Osteoblast (primary cell): Measurements from ENCODE around the gene PARD3. TPM values are rescaled to one million over a fixed set of nuclear protein-coding genes. Genes with fewer than 3 reads are reported as not detected.

Experiments
- DNase-seq: peaks from one replicate; pipeline ENCODE4 v3.0.0; 2011; ENCODE audit warnings: low spot score, mixed read lengths; ENCODE audit not compliant: insufficient read length; ENCODE audit errors: missing footprints
- H2AFZ ChIP-seq: 2 replicates; pipeline ENCODE4 v1.6.0; 2011; ENCODE audit warnings: mild to moderate bottlenecking, low read length
- H3K27ac ChIP-seq: 2 replicates; pipeline ENCODE4 v1.5.1; 2011; ENCODE audit warnings: mild to moderate bottlenecking, low read depth, low read length, moderate library complexity
- H3K27me3 ChIP-seq: 2 replicates; pipeline ENCODE4 v1.6.0; 2012; ENCODE audit warnings: mild to moderate bottlenecking, control low read depth, inconsistent platforms, low read length, moderate library complexity; ENCODE audit not compliant: insufficient read depth
- H3K36me3 ChIP-seq: 2 replicates; pipeline ENCODE4 v1.5.1; 2011; ENCODE audit warnings: mild to moderate bottlenecking, low read length, control low read depth, moderate library complexity; ENCODE audit not compliant: insufficient read depth
- H3K4me1 ChIP-seq: 2 replicates; pipeline ENCODE4 v1.5.1; 2011; ENCODE audit warnings: mild to moderate bottlenecking, low read length, control low read depth, moderate library complexity; ENCODE audit not compliant: insufficient read depth
- H3K4me2 ChIP-seq: 2 replicates; pipeline ENCODE4 v1.6.0; 2011; ENCODE audit warnings: mild to moderate bottlenecking, low read length; ENCODE audit not compliant: insufficient read depth
- H3K4me3 ChIP-seq: fragments of 200-600 bp; sonication (generic); 3 replicates; pipeline ENCODE4 v1.5.1; 2012; ENCODE audit warnings: mild to moderate bottlenecking, low read length, inconsistent platforms; ENCODE audit not compliant: insufficient read depth
- H3K79me2 ChIP-seq: 2 replicates; pipeline ENCODE4 v1.6.0; 2012; ENCODE audit warnings: mild to moderate bottlenecking, low read length, control low read depth, inconsistent platforms; ENCODE audit not compliant: insufficient read depth
- H3K9me3 ChIP-seq: 2 replicates; pipeline ENCODE4 v1.5.1; 2011; ENCODE audit warnings: low read depth, low read length, control low read depth
- H4K20me1 ChIP-seq: 2 replicates; pipeline ENCODE4 v1.6.0; 2012; ENCODE audit warnings: mild to moderate bottlenecking, low read length, control low read depth; ENCODE audit not compliant: insufficient read depth
- total RNA-seq: library from RNA; depleted of rRNA; stranded (reverse); fragments of >200 nt; gene quantifications from 2 replicates; pipeline ENCODE4 v1.2.3, GENCODE V29; 2012
- TF ChIP-seq, protein P1 (sequence below): IDR thresholded peaks from 2 replicates; pipeline ENCODE4 v1.5.1; 2011; ENCODE audit warnings: mild to moderate bottlenecking, low read depth, low read length, moderate library complexity; ENCODE audit errors: extremely low read depth

Gene PARD3
- total RNA-seq, 1 donor: 71.7 TPM

DNA sequence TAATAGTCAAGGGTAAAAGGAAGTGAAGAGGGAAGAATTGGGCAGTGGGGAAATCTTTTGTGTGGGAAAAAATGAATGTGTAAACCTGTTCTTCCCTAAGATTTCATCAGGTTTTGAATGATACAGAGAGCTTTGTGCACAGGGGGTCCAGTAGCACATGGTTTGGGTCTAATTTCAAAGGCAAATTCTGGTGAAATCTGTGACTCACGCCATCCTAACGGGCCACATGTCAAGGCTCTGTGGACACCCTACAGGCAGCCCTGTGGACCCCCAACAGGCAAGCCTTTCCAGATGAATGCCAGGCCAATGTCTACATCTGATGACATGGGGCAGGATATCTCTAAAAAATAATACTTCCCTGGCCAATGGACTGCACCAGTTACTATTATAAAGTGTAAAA lies 309.8 kb downstream of the PARD3 start:
- Histone ChIP-seq H3K4me3 (no peak overlapping the region), H3K4me1 (no peaks in the 10 kb centered on the region), H3K27ac (no peak overlapping the region), H4K20me1 (no peaks in the 10 kb centered on the region), H3K4me2 (no peak overlapping the region), H3K79me2 (no peaks in the 10 kb centered on the region), H2AFZ (no peak overlapping the region), H3K9me3 (no peaks in the 10 kb centered on the region), H3K27me3 (no peaks in the 10 kb centered on the region), H3K36me3 (no peaks in the 10 kb centered on the region)
- no peak for DNase-seq
- TF ChIP-seq, protein P1, sequence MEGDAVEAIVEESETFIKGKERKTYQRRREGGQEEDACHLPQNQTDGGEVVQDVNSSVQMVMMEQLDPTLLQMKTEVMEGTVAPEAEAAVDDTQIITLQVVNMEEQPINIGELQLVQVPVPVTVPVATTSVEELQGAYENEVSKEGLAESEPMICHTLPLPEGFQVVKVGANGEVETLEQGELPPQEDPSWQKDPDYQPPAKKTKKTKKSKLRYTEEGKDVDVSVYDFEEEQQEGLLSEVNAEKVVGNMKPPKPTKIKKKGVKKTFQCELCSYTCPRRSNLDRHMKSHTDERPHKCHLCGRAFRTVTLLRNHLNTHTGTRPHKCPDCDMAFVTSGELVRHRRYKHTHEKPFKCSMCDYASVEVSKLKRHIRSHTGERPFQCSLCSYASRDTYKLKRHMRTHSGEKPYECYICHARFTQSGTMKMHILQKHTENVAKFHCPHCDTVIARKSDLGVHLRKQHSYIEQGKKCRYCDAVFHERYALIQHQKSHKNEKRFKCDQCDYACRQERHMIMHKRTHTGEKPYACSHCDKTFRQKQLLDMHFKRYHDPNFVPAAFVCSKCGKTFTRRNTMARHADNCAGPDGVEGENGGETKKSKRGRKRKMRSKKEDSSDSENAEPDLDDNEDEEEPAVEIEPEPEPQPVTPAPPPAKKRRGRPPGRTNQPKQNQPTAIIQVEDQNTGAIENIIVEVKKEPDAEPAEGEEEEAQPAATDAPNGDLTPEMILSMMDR: no peak

DNA sequence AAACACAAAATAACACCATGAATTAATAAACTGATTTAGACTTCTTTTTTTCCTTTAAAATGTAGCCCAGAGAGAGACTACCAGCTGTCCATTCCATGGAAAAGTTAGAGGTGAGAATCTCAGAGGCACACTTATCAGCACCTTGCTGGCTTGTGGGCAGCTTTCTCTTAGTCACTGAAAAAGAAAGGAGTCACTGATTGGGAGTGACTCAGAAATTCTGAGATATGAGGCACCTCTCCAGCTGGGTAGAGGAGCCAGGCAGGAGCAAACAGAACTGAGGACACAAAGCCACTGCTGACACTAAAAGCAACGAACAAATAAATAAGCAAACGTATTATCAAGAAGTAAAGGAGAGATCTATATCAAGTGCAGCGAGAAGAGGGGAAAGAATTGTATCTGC lies 310.6 kb downstream of the PARD3 start:
- H3K36me3 ChIP-seq: no peaks in the 10 kb centered on the region
- TF ChIP-seq, protein P1: no peak
- no peaks in the 10 kb centered on the region for H3K27me3 ChIP-seq
- H3K9me3 ChIP-seq: no peaks in the 10 kb centered on the region
- H3K79me2 ChIP-seq: no peaks in the 10 kb centered on the region
- no peak for DNase-seq
- no peak overlapping the region for H2AFZ ChIP-seq
- H3K27ac ChIP-seq: no peak overlapping the region
- H3K4me2 ChIP-seq: no peak overlapping the region
- no peak overlapping the region for H3K4me3 ChIP-seq
- H4K20me1 ChIP-seq: no peaks in the 10 kb centered on the region
- no peaks in the 10 kb centered on the region for H3K4me1 ChIP-seq

- no peaks in the 10 kb centered on the region for H4K20me1 ChIP-seq
- H3K4me2 ChIP-seq: no peak overlapping the region
- TF ChIP-seq, protein P1: no peak
Observed at GRCh38 chr10:34503704-34504103, 311.4 kb downstream of the PARD3 start.

GRCh38 chr10:34499612-34500279 lies 315.4 kb downstream of the PARD3 start:
- Histone ChIP-seq H3K9me3 (no peaks in the 10 kb centered on the region), H3K36me3 (no peaks in the 10 kb centered on the region), H4K20me1 (no peaks in the 10 kb centered on the region), H3K4me3 (no peak overlapping the region), H3K4me1 (no peaks in the 10 kb centered on the region), H3K27ac (no peak overlapping the region), H2AFZ (no peak overlapping the region), H3K4me2 (no peak overlapping the region), H3K79me2 (no peaks in the 10 kb centered on the region), H3K27me3 (no peaks in the 10 kb centered on the region)
- TF ChIP-seq, protein P1: no peak
- DNase-seq: no peak

More at GRCh38 chr10:34503704-34504103, 311.4 kb downstream of the PARD3 start:
- Histone ChIP-seq H2AFZ (no peak overlapping the region), H3K36me3 (no peaks in the 10 kb centered on the region), H3K9me3 (no peaks in the 10 kb centered on the region), H3K27ac (no peak overlapping the region), H3K79me2 (no peaks in the 10 kb centered on the region), H3K4me3 (no peak overlapping the region), H3K27me3 (no peaks in the 10 kb centered on the region), H3K4me1 (no peaks in the 10 kb centered on the region)
- no peak for DNase-seq
